Measurements from ENCODE around the gene MATCAP1. TPM values are rescaled to one million over a fixed set of nuclear protein-coding genes. Genes with fewer than 3 reads are reported as not detected.

MATCAP1 gene
- total and polyA plus RNA-seq, 2 of the 13 experiments (the other 11 are each of a cell fraction or from before 2014, with no cell fraction given), result 11.2 to 24.5 TPM

GRCh38 chr16:67155295-67156142, 28.2 kb downstream of the MATCAP1 start (continued):
- TF ChIP-seq, protein P1, sequence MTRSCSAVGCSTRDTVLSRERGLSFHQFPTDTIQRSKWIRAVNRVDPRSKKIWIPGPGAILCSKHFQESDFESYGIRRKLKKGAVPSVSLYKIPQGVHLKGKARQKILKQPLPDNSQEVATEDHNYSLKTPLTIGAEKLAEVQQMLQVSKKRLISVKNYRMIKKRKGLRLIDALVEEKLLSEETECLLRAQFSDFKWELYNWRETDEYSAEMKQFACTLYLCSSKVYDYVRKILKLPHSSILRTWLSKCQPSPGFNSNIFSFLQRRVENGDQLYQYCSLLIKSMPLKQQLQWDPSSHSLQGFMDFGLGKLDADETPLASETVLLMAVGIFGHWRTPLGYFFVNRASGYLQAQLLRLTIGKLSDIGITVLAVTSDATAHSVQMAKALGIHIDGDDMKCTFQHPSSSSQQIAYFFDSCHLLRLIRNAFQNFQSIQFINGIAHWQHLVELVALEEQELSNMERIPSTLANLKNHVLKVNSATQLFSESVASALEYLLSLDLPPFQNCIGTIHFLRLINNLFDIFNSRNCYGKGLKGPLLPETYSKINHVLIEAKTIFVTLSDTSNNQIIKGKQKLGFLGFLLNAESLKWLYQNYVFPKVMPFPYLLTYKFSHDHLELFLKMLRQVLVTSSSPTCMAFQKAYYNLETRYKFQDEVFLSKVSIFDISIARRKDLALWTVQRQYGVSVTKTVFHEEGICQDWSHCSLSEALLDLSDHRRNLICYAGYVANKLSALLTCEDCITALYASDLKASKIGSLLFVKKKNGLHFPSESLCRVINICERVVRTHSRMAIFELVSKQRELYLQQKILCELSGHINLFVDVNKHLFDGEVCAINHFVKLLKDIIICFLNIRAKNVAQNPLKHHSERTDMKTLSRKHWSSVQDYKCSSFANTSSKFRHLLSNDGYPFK (CRISPR knock-in tag; IDR thresholded peaks at IDR 0.05; ENCODE audit: borderline replicate concordance), result peak; percentile 16; the same call in 1 of the 2 replicates
- TF ChIP-seq, protein P2, sequence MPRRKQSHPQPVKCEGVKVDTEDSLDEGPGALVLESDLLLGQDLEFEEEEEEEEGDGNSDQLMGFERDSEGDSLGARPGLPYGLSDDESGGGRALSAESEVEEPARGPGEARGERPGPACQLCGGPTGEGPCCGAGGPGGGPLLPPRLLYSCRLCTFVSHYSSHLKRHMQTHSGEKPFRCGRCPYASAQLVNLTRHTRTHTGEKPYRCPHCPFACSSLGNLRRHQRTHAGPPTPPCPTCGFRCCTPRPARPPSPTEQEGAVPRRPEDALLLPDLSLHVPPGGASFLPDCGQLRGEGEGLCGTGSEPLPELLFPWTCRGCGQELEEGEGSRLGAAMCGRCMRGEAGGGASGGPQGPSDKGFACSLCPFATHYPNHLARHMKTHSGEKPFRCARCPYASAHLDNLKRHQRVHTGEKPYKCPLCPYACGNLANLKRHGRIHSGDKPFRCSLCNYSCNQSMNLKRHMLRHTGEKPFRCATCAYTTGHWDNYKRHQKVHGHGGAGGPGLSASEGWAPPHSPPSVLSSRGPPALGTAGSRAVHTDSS (CRISPR knock-in tag; conservative IDR thresholded peaks at IDR 0.05), result peak; percentile 96
- 0 out of 2 replicates have a peak, but pooled peaks have one; percentile 55 for TF ChIP-seq DMTF1 (CRISPR knock-in tag; IDR thresholded peaks at IDR 0.05)
- no peak for TF ChIP-seq HHEX (CRISPR knock-in tag; IDR thresholded peaks at IDR 0.05)
- TF ChIP-seq FOXJ3 (CRISPR knock-in tag; IDR thresholded peaks at IDR 0.05; ENCODE audit: borderline replicate concordance), result no peak
- TF ChIP-seq, protein P3, sequence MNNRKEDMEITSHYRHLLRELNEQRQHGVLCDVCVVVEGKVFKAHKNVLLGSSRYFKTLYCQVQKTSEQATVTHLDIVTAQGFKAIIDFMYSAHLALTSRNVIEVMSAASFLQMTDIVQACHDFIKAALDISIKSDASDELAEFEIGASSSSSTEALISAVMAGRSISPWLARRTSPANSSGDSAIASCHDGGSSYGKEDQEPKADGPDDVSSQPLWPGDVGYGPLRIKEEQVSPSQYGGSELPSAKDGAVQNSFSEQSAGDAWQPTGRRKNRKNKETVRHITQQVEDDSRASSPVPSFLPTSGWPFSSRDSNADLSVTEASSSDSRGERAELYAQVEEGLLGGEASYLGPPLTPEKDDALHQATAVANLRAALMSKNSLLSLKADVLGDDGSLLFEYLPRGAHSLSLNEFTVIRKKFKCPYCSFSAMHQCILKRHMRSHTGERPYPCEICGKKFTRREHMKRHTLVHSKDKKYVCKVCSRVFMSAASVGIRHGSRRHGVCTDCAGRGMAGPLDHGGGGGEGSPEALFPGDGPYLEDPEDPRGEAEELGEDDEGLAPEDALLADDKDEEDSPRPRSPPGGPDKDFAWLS (CRISPR knock-in tag; IDR thresholded peaks at IDR 0.05; ENCODE audit: borderline replicate concordance), result no peak
- TF ChIP-seq, protein P4, sequence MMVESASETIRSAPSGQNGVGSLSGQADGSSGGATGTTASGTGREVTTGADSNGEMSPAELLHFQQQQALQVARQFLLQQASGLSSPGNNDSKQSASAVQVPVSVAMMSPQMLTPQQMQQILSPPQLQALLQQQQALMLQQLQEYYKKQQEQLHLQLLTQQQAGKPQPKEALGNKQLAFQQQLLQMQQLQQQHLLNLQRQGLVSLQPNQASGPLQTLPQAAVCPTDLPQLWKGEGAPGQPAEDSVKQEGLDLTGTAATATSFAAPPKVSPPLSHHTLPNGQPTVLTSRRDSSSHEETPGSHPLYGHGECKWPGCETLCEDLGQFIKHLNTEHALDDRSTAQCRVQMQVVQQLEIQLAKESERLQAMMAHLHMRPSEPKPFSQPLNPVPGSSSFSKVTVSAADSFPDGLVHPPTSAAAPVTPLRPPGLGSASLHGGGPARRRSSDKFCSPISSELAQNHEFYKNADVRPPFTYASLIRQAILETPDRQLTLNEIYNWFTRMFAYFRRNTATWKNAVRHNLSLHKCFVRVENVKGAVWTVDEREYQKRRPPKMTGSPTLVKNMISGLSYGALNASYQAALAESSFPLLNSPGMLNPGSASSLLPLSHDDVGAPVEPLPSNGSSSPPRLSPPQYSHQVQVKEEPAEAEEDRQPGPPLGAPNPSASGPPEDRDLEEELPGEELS (CRISPR knock-in tag; IDR thresholded peaks at IDR 0.05), result no peak; the same call in 1 of the 2 replicates
- TF ChIP-seq GFI1 (CRISPR knock-in tag; IDR thresholded peaks at IDR 0.05; ENCODE audit: borderline replicate concordance), result peak; percentile 40; the same call in 1 of the 2 replicates
- TF ChIP-seq ZNF354B (CRISPR knock-in tag; IDR thresholded peaks at IDR 0.05), result no peak
- peak; percentile 76; the same call in 1 of the 2 replicates for TF ChIP-seq KDM2A (CRISPR knock-in tag; IDR thresholded peaks at IDR 0.05; ENCODE audit: borderline replicate concordance, low read depth)
- peak; percentile 36; the same call in 1 of the 2 replicates for TF ChIP-seq PHF8 (CRISPR knock-in tag; IDR thresholded peaks at IDR 0.05)
- TF ChIP-seq RELA (CRISPR knock-in tag; IDR thresholded peaks at IDR 0.05), result peak; percentile 64; the same call in 1 of the 2 replicates
- TF ChIP-seq, protein P5, sequence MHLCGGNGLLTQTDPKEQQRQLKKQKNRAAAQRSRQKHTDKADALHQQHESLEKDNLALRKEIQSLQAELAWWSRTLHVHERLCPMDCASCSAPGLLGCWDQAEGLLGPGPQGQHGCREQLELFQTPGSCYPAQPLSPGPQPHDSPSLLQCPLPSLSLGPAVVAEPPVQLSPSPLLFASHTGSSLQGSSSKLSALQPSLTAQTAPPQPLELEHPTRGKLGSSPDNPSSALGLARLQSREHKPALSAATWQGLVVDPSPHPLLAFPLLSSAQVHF (CRISPR knock-in tag; IDR thresholded peaks at IDR 0.05), result no peak
- TF ChIP-seq, protein P6, sequence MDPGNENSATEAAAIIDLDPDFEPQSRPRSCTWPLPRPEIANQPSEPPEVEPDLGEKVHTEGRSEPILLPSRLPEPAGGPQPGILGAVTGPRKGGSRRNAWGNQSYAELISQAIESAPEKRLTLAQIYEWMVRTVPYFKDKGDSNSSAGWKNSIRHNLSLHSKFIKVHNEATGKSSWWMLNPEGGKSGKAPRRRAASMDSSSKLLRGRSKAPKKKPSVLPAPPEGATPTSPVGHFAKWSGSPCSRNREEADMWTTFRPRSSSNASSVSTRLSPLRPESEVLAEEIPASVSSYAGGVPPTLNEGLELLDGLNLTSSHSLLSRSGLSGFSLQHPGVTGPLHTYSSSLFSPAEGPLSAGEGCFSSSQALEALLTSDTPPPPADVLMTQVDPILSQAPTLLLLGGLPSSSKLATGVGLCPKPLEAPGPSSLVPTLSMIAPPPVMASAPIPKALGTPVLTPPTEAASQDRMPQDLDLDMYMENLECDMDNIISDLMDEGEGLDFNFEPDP (CRISPR knock-in tag; conservative IDR thresholded peaks at IDR 0.05), result no peak

Data from HepG2 (cell line).